SU-DHL-6 (cell line): ENCODE results near the gene EEPD1.
A peak's percentile ranks its signal among the peaks of the same experiment; 100 is the strongest.

Experiments
- H2AFZ ChIP-seq: fragments of 200-600 bp; sonication (generic); 2 replicates; pipeline ENCODE4 v1.6.1; 2014; ENCODE audit warnings: low read depth, mild to moderate bottlenecking, moderate library complexity, mixed read lengths, antibody characterized with exemption, low read length; ENCODE audit not compliant: severe bottlenecking
- H3F3A ChIP-seq: fragments of 200-600 bp; shearing (Covaris generic); 2 replicates; pipeline ENCODE4 v1.6.0; 2016; ENCODE audit warnings: antibody characterized with exemption, mild to moderate bottlenecking; ENCODE audit not compliant: insufficient read depth
- H3K27ac ChIP-seq: fragments of 200-600 bp; sonication (generic); 2 replicates; pipeline ENCODE4 v1.5.1; 2016; ENCODE audit warnings: low read depth, mild to moderate bottlenecking, low read length, moderate library complexity, mixed read lengths
- H3K27me3 ChIP-seq: fragments of 200-600 bp; sonication (generic), shearing (Covaris generic); 2 replicates; pipeline ENCODE4 v1.6.0; 2014; ENCODE audit warnings: mild to moderate bottlenecking, low read length
- H3K36me3 ChIP-seq: fragments of 200-600 bp; sonication (generic); 2 replicates; pipeline ENCODE4 v1.6.1; 2014; ENCODE audit warnings: mild to moderate bottlenecking, low read length, mixed read lengths
- H3K4me2 ChIP-seq: fragments of 300-600, 200-600 bp; shearing (Covaris generic), sonication (generic); 2 replicates; pipeline ENCODE4 v1.6.0; 2014; ENCODE audit warnings: low read length, low read depth, mild to moderate bottlenecking; ENCODE audit not compliant: poor library complexity, severe bottlenecking
- H3K4me3 ChIP-seq: fragments of 200-600 bp; sonication (generic); 2 replicates; pipeline ENCODE4 v1.5.1; 2014; ENCODE audit warnings: antibody characterized with exemption, low read length, mild to moderate bottlenecking, mixed read lengths; ENCODE audit not compliant: insufficient read depth, poor library complexity, severe bottlenecking
- H3K79me2 ChIP-seq: fragments of 200-600 bp; sonication (generic); 2 replicates; pipeline ENCODE4 v1.6.1; 2014; ENCODE audit warnings: mild to moderate bottlenecking, low read length, moderate library complexity; ENCODE audit not compliant: insufficient read depth
- H3K9ac ChIP-seq: fragments of 200-600 bp; sonication (generic); 2 replicates; pipeline ENCODE4 v1.7.0; 2014; ENCODE audit warnings: mild to moderate bottlenecking, low read length
- H3K9me2 ChIP-seq: fragments of 200-600 bp; sonication (generic); replicated peaks from 2 replicates; pipeline ENCODE4 v1.6.1; 2014; ENCODE audit warnings: low read length; ENCODE audit not compliant: insufficient read depth
- H3K9me3 ChIP-seq: fragments of 200-600 bp; sonication (generic); 2 replicates; pipeline ENCODE4 v1.6.1; 2014; ENCODE audit warnings: low read length, mixed read lengths; ENCODE audit not compliant: insufficient read depth
- H4K20me1 ChIP-seq: fragments of 200-600 bp; sonication (generic); 2 replicates; pipeline ENCODE4 v1.6.1; 2014; ENCODE audit warnings: low read depth, mild to moderate bottlenecking, antibody characterized with exemption, low read length, moderate library complexity, mixed read lengths
- CTCF ChIP-seq: fragments of 200-600 bp; sonication (generic); IDR thresholded peaks from one replicate; pipeline ENCODE4 v1.5.1; 2017; ENCODE audit warnings: antibody characterized with exemption, mild to moderate bottlenecking, low read length, moderate library complexity; ENCODE audit not compliant: insufficient read depth, poor library complexity, severe bottlenecking
- EZH2phosphoT487 ChIP-seq: fragments of 200-600 bp; sonication (generic), shearing (Covaris generic); conservative IDR thresholded peaks from 2 replicates; pipeline ENCODE4 v1.6.1; 2018; ENCODE audit warnings: mild to moderate bottlenecking, antibody characterized with exemption, low read length, moderate library complexity, mixed read lengths

The EEPD1 gene

GRCh38 chr7:36283711-36284130, 130.7 kb downstream of the EEPD1 start:
- Histone ChIP-seq H3K4me3 (no peak overlapping the region), H4K20me1 (no peaks in the 10 kb centered on the region), H2AFZ (no peak overlapping the region), H3F3A (peaks cover 92% of the 10 kb centered on the region), H3K36me3 (peaks cover 5% of the 10 kb centered on the region), H3K27ac (peak overlapping the region; percentile 91), H3K4me2 (peak overlapping the region; percentile 46), H3K9me2 (no peaks in the 10 kb centered on the region), H3K9ac (peak overlapping the region; percentile 50), H3K79me2 (peaks cover 12% of the 10 kb centered on the region; the same call in 1 of the 2 replicates), H3K27me3 (no peaks in the 10 kb centered on the region), H3K9me3 (no peaks in the 10 kb centered on the region)
- TF ChIP-seq CTCF (no peak), EZH2phosphoT487 (no peak)

DNA sequence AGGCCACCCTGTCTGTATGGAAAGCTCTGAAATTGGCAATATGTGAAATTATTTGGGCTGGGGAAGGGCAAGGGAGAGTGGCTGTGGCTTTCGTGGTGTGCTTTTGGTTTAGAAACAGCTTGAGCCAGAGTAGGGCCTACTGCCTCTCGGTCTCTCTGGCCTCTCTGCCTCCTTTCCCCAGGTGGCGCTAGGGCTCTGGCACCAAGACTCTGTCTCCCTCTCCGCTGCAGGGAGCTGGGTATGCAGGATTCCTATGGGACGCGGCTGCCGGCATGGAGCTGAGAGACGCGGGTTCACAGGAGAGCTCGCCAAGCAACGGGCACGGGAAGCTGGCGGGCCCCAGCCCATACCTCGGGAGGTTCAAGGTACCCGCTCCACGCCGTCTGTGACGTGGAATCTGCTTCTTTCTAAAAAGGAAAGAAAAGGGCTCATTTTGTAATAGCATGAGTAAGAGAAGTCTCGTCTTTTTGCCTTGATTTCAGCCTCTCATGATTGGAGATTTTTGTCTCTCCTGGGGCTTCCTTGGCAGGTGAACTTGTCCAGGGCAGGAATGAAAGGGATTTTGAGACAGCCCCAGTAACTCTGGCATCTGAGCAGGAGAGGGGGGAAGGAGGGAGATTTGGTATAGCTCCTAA, 131.5 kb downstream of the EEPD1 start:
- no peaks in the 10 kb centered on the region for H3K9me3 ChIP-seq
- peak overlapping the region; percentile 50 for H3K9ac ChIP-seq
- H3K27me3 ChIP-seq, result no peaks in the 10 kb centered on the region
- no peaks in the 10 kb centered on the region for H3K9me2 ChIP-seq
- H3K4me3 ChIP-seq, result no peak overlapping the region
- H3K27ac ChIP-seq, result peak overlapping the region; percentile 91
- H3K36me3 ChIP-seq, result peaks cover 11% of the 10 kb centered on the region
- peak overlapping the region; percentile 46 for H3K4me2 ChIP-seq
- peaks cover 88% of the 10 kb centered on the region for H3F3A ChIP-seq
- no peaks in the 10 kb centered on the region for H4K20me1 ChIP-seq
- peaks cover 6% of the 10 kb centered on the region; the same call in 1 of the 2 replicates for H3K79me2 ChIP-seq
- no peak overlapping the region for H2AFZ ChIP-seq
- TF ChIP-seq EZH2phosphoT487 (no peak), CTCF (peak; percentile 36)

GRCh38 chr7:36285276-36285675, 132.2 kb downstream of the EEPD1 start:
- H3K79me2 ChIP-seq, result no peaks in the 10 kb centered on the region; the same call in 1 of the 2 replicates
- no peaks in the 10 kb centered on the region for H3K27me3 ChIP-seq
- H3K9me3 ChIP-seq, result no peaks in the 10 kb centered on the region
- H3K9me2 ChIP-seq, result no peaks in the 10 kb centered on the region
- H3K27ac ChIP-seq, result peak overlapping the region; percentile 91
- H3K9ac ChIP-seq, result peak overlapping the region; percentile 49
- H2AFZ ChIP-seq, result no peak overlapping the region
- peaks cover 11% of the 10 kb centered on the region for H3K36me3 ChIP-seq
- H3K4me2 ChIP-seq, result peak overlapping the region; percentile 46
- no peak for TF ChIP-seq CTCF
- no peak for TF ChIP-seq EZH2phosphoT487
- H3K4me3 ChIP-seq, result no peak overlapping the region
- no peaks in the 10 kb centered on the region for H4K20me1 ChIP-seq
- peaks cover 82% of the 10 kb centered on the region for H3F3A ChIP-seq
